GM19240 (cell line): ENCODE results near the gene TSC22D4.

Experiments used
- DNase-seq: peaks from one replicate; pipeline ENCODE4 v3.0.0; 2011; ENCODE audit warnings: low spot score; ENCODE audit not compliant: insufficient read length

The TSC22D4 gene

DNA sequence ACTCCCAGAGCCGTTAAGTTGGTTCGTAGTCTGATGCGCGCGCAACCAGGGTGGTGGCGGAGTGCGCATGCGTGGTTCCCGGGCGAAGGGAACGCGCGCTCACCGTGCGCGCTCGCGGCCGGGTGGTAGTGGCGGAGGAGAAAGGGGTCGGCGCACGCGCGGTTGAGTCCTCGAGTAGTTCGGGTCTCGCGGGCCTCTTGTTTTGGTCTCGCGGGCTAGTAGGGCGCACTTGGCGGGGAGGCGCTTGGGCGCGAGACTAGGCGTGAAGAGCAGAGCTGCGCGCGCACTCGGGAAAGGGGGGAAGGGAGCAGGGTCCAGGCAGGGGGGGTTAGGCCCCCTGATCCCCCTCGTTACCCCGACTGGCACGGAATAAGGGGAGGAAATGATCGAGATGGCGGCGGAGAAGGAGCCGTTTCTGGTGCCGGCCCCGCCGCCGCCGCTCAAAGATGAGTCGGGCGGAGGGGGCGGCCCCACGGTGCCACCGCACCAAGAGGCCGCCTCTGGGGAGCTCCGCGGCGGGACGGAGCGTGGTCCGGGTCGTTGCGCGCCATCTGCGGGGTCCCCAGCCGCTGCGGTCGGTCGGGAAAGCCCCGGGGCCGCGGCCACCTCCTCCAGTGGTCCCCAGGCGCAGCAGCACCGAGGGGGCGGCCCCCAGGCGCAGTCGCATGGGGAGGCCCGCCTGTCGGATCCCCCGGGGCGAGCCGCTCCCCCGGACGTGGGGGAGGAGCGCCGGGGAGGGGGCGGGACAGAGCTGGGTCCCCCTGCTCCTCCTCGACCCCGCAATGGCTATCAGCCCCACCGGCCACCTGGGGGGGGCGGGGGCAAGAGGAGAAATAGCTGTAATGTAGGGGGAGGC lies 49.1 kb downstream of the TSC22D4 start, which contains the start of gene MEPCE:
Gene MEPCE, plus strand, starts transcription at position 195 of the 856 bp plus-strand sequence. Its CDS starts 188 bp downstream, at position 383.
- peak; percentile 77 for DNase-seq

DNA sequence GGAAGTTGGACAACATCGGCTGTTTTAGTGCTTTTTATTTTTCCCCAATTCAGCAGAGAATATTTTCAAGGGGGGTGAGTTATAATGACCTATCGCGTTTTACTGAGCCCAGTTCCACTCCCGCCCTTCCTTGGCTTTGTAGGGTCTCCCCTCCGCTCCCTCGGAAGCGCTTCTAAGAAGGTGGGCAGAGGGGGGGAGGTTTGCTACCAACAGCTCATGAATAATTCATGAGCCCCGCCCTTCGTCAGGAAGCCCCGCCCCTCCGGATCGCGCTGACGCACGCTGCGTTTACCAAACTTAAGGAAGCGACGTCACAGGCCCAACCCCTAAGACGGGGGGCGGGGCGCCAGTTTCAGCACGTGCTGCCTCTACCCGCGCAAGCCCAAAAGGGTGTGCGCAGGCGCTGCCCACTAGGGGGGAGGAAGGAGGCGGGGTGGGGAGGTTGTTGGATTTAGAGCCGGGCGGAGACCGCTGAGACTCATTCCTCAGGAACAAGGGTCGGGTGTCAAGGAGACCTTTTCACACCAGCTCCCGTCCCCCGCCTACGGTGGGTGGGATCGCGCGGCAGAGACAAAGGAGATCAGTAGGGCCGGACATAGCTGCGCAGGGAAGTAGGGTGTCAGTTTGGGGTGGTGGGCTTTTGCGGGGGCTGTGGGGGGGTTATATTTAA lies 49.9 kb downstream of the TSC22D4 start:
- peak; percentile 71 for DNase-seq

DNA sequence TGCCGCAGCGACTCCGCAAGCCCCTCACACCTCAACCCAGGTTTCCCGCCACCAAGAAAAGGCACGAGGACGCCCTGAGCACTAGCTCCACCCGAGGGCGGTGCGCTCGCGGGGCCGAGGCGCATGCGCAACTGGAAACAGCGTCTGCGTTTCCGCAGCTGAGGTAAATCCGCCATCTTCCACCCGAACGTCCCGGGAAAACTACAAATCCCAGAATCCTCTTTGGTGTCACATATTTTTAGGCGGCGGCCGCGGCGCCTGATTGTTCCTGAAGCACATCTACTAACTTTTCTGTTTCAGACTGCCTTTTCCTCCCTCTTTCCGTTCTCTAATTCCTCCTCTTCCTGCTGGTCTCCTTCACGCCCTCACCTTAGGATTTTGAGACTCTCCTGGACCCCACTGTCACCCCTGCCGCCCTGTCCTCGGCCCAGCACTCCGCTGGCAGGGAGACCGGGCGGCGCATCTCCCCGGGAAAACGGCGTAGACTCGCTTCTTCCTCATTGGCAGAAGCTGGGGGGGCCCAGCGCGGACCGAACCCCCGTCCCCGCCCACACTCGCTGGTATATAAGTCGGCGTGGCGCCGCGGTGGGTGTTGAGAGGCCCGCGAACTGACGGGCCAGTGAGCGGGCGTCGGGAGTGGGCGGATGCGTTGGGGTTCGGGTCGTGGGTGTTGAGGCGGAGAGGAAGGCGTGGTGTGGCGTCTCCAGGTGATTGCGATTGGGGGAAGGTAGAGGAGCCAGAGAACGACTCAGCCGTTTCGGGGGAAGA lies 50.6 kb downstream of the TSC22D4 start, which contains the start of gene ZCWPW1:
Gene ZCWPW1, minus strand, starts transcription at position 505 of the 768 bp plus-strand sequence. CDS start 8,054 bp downstream, outside the sequence.
- peak; percentile 71 for DNase-seq

- DNase-seq = no peak
Measured at GRCh38 chr7:100427762-100428198, 51.2 kb downstream of the TSC22D4 start.

DNA sequence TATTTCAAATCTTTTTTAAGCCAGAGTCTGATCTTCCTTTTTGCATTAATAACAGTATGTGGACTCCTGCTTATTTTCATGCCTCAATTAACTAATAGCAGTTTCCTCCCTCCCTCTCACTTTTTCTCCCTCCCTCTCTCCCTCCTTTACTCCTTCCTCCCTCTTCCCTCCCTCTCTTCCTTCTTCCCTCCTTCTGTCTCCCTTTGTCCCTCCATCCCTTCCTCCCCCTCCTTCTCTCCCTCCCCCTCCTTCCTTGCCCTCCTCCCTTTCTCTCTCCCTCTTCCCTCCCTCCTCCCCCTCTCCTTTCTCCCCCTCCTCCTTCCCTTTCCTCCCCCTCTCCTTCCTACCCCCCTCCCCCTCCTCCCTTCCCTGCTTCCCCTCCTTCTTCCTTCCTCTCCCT lies 52.5 kb downstream of the TSC22D4 start:
- no peak for DNase-seq

GRCh38 chr7:100425347-100425746 lies 53.7 kb downstream of the TSC22D4 start:
- no peak for DNase-seq

DNA sequence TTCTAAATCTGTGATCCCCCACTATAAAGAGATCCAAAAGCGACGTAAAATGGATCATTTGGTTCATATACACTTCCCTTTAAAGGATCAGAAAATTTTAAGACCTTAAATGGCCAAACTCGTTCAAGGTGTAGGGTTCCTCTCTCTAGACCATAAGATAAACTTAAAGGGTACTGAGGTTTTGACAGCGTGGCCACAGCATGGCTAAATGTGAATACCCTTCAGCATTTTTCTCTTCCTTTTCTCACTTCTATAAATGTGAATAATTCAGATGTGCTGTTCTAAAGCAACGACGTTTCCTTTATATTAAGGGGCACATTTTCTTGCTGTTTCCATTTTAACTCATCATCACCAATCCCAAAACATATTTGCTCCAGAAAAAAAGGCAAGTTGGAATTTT lies 55.7 kb downstream of the TSC22D4 start:
- no peak for DNase-seq

GRCh38 chr7:100419660-100420226 lies 59.3 kb downstream of the TSC22D4 start:
- DNase-seq = no peak

DNA sequence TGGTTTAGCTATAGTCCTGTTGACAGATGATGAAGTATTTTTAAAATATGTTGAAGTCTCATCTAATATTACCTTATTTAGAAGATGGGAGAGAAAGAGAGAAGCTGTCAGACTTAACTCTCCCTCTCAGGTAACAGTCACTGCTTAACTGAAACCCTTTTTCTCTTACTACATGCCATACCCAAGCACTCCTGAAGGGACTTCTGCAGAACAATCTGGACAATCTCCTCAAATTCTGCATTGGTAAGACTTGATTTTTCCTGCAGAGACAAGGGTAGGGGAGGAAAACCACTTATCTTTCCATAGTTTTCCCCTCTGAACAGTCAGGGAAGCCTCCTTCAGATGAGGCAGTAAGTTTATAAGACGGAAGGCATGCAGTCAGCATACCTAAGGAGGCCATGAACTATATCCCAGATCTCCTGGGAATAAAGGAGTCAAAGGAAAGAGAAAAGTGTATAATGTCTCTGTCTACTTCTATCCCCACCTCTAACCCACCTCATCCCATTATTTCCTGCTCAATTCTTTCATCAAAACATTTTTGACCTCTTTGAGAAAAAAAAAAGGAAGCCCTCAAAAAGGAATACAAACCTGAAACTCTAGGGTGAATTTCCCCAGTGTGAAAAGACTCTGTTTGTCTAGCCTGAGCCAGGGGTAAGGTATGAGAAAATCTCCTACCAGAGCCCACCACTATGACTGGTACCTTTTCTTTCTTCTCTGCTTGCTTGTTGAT lies 59.9 kb downstream of the TSC22D4 start:
- DNase-seq = no peak
